Measurements from ENCODE around the gene HOXC5. TPM values are rescaled to one million over a fixed set of nuclear protein-coding genes. Genes with fewer than 3 reads are reported as not detected.
A peak's percentile ranks its signal among the peaks of the same experiment; 100 is the strongest.

HOXC5 gene
- polyA plus RNA-seq, 3 donors = not detected

GRCh38 chr12:54006559-54007220 is 26.2 kb upstream of the HOXC5 start:
- Histone ChIP-seq H2AFZ (ENCODE audit: insufficient read depth, low read depth, low read length, poor library complexity, severe bottlenecking) (peak overlapping the region; percentile 66), H3K4me2 (replicated peaks; ENCODE audit: extremely low read depth, low read length, poor library complexity, severe bottlenecking) (peak overlapping the region; percentile 85), H3K27me3 (ENCODE audit: control insufficient read depth in 2 of 2, insufficient read depth in 2 of 2, low read length in 2 of 2) (peaks cover 85 to 98% of the 10 kb centered on the region in 2 donors), H3K27ac (ENCODE audit: low read depth in 1 of 2, low read length in 2 of 2) (no peak overlapping the region), H3K4me3 (replicated peaks in 1 of 3; ENCODE audit: low read depth in 2 of 3, low read length in 3 of 3) (peak overlapping the region; percentile 2 to 73 (median 42)), H3K79me2 (ENCODE audit: insufficient read depth, low read length) (no peaks in the 10 kb centered on the region), H3K36me3 (replicated peaks in 1 of 2; ENCODE audit: control insufficient read depth in 1 of 2, insufficient read depth in 2 of 2, low read length in 2 of 2) (no peaks in the 10 kb centered on the region), H3K9me3 (replicated peaks in 1 of 2; ENCODE audit: control insufficient read depth in 1 of 2, insufficient read depth in 1 of 2, low read length in 2 of 2) (peaks cover 2 to 54% of the 10 kb centered on the region in 2 donors), H3K9ac (ENCODE audit: insufficient read depth, low read length, poor library complexity, severe bottlenecking) (no peak overlapping the region), H4K20me1 (ENCODE audit: insufficient read depth, low read length) (no peaks in the 10 kb centered on the region), H3K4me1 (ENCODE audit: control insufficient read depth in 1 of 2, insufficient read depth in 2 of 2, low read length in 2 of 2) (peaks cover 14 to 17% of the 10 kb centered on the region in 2 donors)
- DNase-seq = no peak
- intact Hi-C loops (cut with micrococcal nuclease) = loop anchor here (2.0 to 5.0 kb wide), 2 partner anchors 194 to 196 kb away; no protein-coding TSS in a partner anchor
- Mint-ChIP-seq H3K4me1 (peaks cover 33% of the 10 kb centered on the region), H3K4me3 (peak overlapping the region; percentile 85 to 96), H3K27me3 (ENCODE audit: low read depth in 3 of 3) (peaks cover 98 to 99% (median 98%) of the 10 kb centered on the region in 3 donors), H3K27ac (peak overlapping the region in 1 of 7 donors; percentile 66), H3K36me3 (peaks cover 5 to 18% of the 10 kb centered on the region in 2 donors), H3K9me3 (peaks cover 0 to 26% (median 16%) of the 10 kb centered on the region in 7 donors)
- no peak for TF ChIP-seq CTCF (IDR thresholded peaks at IDR 0.05)
- WGBS (ENCODE audit: insufficient coverage) = 11% methylated on average over 12 of the region's 22 CpGs

- intact Hi-C loops (cut with micrococcal nuclease) = loop anchor here (2.0 to 5.0 kb wide), 2 partner anchors 193 to 195 kb away; no protein-coding TSS in a partner anchor
- no peak overlapping the region for H3K27ac Mint-ChIP-seq
- Histone ChIP-seq H3K27me3 (ENCODE audit: control insufficient read depth in 2 of 2, insufficient read depth in 2 of 2, low read length in 2 of 2) (peaks cover 84 to 98% of the 10 kb centered on the region in 2 donors), H3K36me3 (replicated peaks in 1 of 2; ENCODE audit: control insufficient read depth in 1 of 2, insufficient read depth in 2 of 2, low read length in 2 of 2) (no peaks in the 10 kb centered on the region), H3K9ac (ENCODE audit: insufficient read depth, low read length, poor library complexity, severe bottlenecking) (no peak overlapping the region), H3K4me1 (ENCODE audit: control insufficient read depth in 1 of 2, insufficient read depth in 2 of 2, low read length in 2 of 2) (peaks cover 14 to 17% of the 10 kb centered on the region in 2 donors), H3K27ac (ENCODE audit: low read depth in 1 of 2, low read length in 2 of 2) (no peak overlapping the region), H2AFZ (ENCODE audit: insufficient read depth, low read depth, low read length, poor library complexity, severe bottlenecking) (no peak overlapping the region), H3K9me3 (replicated peaks in 1 of 2; ENCODE audit: control insufficient read depth in 1 of 2, insufficient read depth in 1 of 2, low read length in 2 of 2) (peaks cover 2 to 52% of the 10 kb centered on the region in 2 donors), H3K4me3 (replicated peaks in 1 of 3; ENCODE audit: low read depth in 2 of 3, low read length in 3 of 3) (peak overlapping the region in 1 of 3 experiments; percentile 73), H3K4me2 (replicated peaks; ENCODE audit: extremely low read depth, low read length, poor library complexity, severe bottlenecking) (no peak overlapping the region), H3K79me2 (ENCODE audit: insufficient read depth, low read length) (no peaks in the 10 kb centered on the region), H4K20me1 (ENCODE audit: insufficient read depth, low read length) (no peaks in the 10 kb centered on the region)
- peaks cover 0 to 27% (median 17%) of the 10 kb centered on the region in 7 donors for H3K9me3 Mint-ChIP-seq
- no peak for TF ChIP-seq CTCF (IDR thresholded peaks at IDR 0.05)
- H3K4me3 Mint-ChIP-seq = peak overlapping the region in 1 of 2 donors; percentile 96
- H3K27me3 Mint-ChIP-seq (ENCODE audit: low read depth in 3 of 3) = peaks cover 97 to 98% (median 98%) of the 10 kb centered on the region in 3 donors
- no peak for DNase-seq
- WGBS (ENCODE audit: insufficient coverage) = no CpG with 5 or more reads among the region's 2 CpGs
- peaks cover 31% of the 10 kb centered on the region for H3K4me1 Mint-ChIP-seq
- H3K36me3 Mint-ChIP-seq = peaks cover 5 to 18% of the 10 kb centered on the region in 2 donors
Measured at GRCh38 chr12:54007538-54008259, 25.2 kb upstream of the HOXC5 start.

Data from CD14-positive monocyte (primary cell).